ENCODE measurements around the gene NUP54. TPM values are rescaled to one million over a fixed set of nuclear protein-coding genes. Genes with fewer than 3 reads are reported as not detected.

The NUP54 gene
- total RNA-seq, 1 donor from 2014 or later = 20.2 TPM

GRCh38 chr4:76074468-76074867 lies 73.7 kb downstream of the NUP54 start, which contains the start of gene ART3:
ART3 (plus strand) TSS chr4:76074709; CDS start chr4:76075890, 1,181 bp downstream.
- no peak within 1 kb of the TSS for H3K4me3 ChIP-seq
- no peak within 1 kb of the TSS for H3K27ac ChIP-seq
- intact Hi-C loops (cut with DNase I) = no loop called here

GRCh38 chr4:76072760-76073159 lies 75.4 kb downstream of the NUP54 start:
- Histone ChIP-seq H3K27me3 (no peaks in the 10 kb centered on the region), H3K4me1 (no peaks in the 10 kb centered on the region), H3K27ac (no peak overlapping the region), H3K4me3 (no peak overlapping the region), H3K9me3 (no peaks in the 10 kb centered on the region), H3K36me3 (no peaks in the 10 kb centered on the region)
- intact Hi-C loops (cut with DNase I) = no loop called here
- TF ChIP-seq, protein P1, sequence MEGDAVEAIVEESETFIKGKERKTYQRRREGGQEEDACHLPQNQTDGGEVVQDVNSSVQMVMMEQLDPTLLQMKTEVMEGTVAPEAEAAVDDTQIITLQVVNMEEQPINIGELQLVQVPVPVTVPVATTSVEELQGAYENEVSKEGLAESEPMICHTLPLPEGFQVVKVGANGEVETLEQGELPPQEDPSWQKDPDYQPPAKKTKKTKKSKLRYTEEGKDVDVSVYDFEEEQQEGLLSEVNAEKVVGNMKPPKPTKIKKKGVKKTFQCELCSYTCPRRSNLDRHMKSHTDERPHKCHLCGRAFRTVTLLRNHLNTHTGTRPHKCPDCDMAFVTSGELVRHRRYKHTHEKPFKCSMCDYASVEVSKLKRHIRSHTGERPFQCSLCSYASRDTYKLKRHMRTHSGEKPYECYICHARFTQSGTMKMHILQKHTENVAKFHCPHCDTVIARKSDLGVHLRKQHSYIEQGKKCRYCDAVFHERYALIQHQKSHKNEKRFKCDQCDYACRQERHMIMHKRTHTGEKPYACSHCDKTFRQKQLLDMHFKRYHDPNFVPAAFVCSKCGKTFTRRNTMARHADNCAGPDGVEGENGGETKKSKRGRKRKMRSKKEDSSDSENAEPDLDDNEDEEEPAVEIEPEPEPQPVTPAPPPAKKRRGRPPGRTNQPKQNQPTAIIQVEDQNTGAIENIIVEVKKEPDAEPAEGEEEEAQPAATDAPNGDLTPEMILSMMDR (IDR thresholded peaks at IDR 0.05) = no peak
- DNase-seq (ENCODE audit: low spot score in 2 of 2) = no peak

More at GRCh38 chr4:76074468-76074867, 73.7 kb downstream of the NUP54 start, which contains the start of gene ART3:
- Histone ChIP-seq H3K4me1 (no peaks in the 10 kb centered on the region), H3K36me3 (no peaks in the 10 kb centered on the region), H3K9me3 (no peaks in the 10 kb centered on the region), H3K27me3 (no peaks in the 10 kb centered on the region)
- no peak for DNase-seq (ENCODE audit: low spot score in 2 of 2)
- TF ChIP-seq, protein P1 (IDR thresholded peaks at IDR 0.05) = no peak

GRCh38 chr4:76067652-76068286 lies 80.4 kb downstream of the NUP54 start:
- intact Hi-C loops (cut with DNase I) = loop anchor here (2.0 kb wide), 1 partner anchor 77 kb away; the partner anchor contains the start of gene SDAD1
- Histone ChIP-seq H3K36me3 (no peaks in the 10 kb centered on the region), H3K27me3 (no peaks in the 10 kb centered on the region), H3K4me3 (no peak overlapping the region), H3K27ac (no peak overlapping the region), H3K4me1 (no peaks in the 10 kb centered on the region), H3K9me3 (no peaks in the 10 kb centered on the region)
- TF ChIP-seq, protein P1 (IDR thresholded peaks at IDR 0.05) = peak; percentile 9 to 76 (median 73)
- DNase-seq (ENCODE audit: low spot score in 2 of 2) = peak in 1 of 2 donors; percentile 77

DNA sequence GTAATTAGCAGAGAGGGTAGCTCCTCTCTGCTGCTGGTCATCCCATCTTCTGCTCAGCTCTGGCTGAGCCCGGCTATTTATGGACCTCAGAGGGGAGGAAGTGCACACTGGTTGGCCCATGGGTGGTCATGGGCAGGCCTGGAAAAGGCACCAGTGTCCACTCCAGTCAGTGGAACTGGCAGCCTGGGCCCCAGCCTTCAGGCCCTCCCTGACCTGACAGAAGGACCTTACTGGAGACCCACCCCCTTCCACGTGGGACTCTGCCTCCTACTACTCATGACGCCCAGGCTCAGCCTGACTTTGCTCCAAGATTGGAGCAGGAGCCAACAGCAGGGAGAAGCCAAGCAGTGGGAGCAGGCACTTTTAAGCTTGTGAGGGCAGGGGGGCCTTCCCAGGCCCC lies 81.7 kb downstream of the NUP54 start:
- intact Hi-C loops (cut with DNase I) = loop anchor here (2.0 kb wide), 1 partner anchor 76 kb away; the partner anchor contains the start of gene SDAD1
- TF ChIP-seq, protein P1 (IDR thresholded peaks at IDR 0.05) = no peak
- Histone ChIP-seq H3K4me1 (no peaks in the 10 kb centered on the region), H3K9me3 (no peaks in the 10 kb centered on the region), H3K27me3 (no peaks in the 10 kb centered on the region), H3K36me3 (no peaks in the 10 kb centered on the region), H3K27ac (no peak overlapping the region), H3K4me3 (no peak overlapping the region)
- no peak for DNase-seq (ENCODE audit: low spot score in 2 of 2)

Other genes with a start within 250 kb of the NUP54 start
- gene PPEF2, start 245.9 kb downstream of the NUP54 start, total RNA-seq = not detected
- gene NAAA, start 207.4 kb downstream of the NUP54 start, total RNA-seq = 287 TPM
- gene SDAD1, start 157.5 kb downstream of the NUP54 start, total RNA-seq = 12.0 TPM
- 0.21 TPM for gene CXCL9, start 140.9 kb downstream of the NUP54 start, total RNA-seq
- not detected for gene CXCL10, start 124.9 kb downstream of the NUP54 start, total RNA-seq
- not detected for gene CXCL11, start 112.3 kb downstream of the NUP54 start, total RNA-seq
- gene ART3, start 73.7 kb downstream of the NUP54 start, total RNA-seq = not detected
- gene SCARB2, start 65.4 kb upstream of the NUP54 start, total RNA-seq = 94.1 TPM
- not detected for gene FAM47E, start 103.3 kb upstream of the NUP54 start, total RNA-seq
- 19.9 TPM for gene STBD1, start 158.3 kb upstream of the NUP54 start, total RNA-seq

Measured in ascending aorta (tissue), 2 donors.